Stomach (tissue), 4 donors: ENCODE results near the gene MANF.

Experiments
- CTCF ChIP-seq, 7 experiments: fragments of 450-650 bp in 4 of 7; fragments of 200-600 bp in 3 of 7; sonication (generic) in 3 of 7; IDR thresholded peaks; one replicate each; pipeline ENCODE4 v1.5.1; 2016 to 2019; ENCODE audit warnings: antibody characterized with exemption in 7 of 7, control low read depth in 2 of 7, mild to moderate bottlenecking in 1 of 7
- POLR2A ChIP-seq, 4 donors: fragments of 450-650 bp; IDR thresholded peaks; one replicate each; pipeline ENCODE4 v1.6.1; 2016; ENCODE audit warnings: antibody characterized with exemption in 4 of 4, control low read depth in 2 of 4, mild to moderate bottlenecking in 1 of 4, moderate library complexity in 1 of 4

- TF ChIP-seq CTCF (IDR thresholded peaks at IDR 0.05) (no peak), POLR2A (IDR thresholded peaks at IDR 0.05) (no peak)
Observed at GRCh38 chr3:51382076-51382745, 2.9 kb upstream of the MANF start.
